ENCODE results near the gene ZBTB20. TPM values are rescaled to one million over a fixed set of nuclear protein-coding genes. Genes with fewer than 3 reads are reported as not detected.

The ZBTB20 gene
- total RNA-seq, 1 donor from 2014 or later: 27.5 TPM

DNA sequence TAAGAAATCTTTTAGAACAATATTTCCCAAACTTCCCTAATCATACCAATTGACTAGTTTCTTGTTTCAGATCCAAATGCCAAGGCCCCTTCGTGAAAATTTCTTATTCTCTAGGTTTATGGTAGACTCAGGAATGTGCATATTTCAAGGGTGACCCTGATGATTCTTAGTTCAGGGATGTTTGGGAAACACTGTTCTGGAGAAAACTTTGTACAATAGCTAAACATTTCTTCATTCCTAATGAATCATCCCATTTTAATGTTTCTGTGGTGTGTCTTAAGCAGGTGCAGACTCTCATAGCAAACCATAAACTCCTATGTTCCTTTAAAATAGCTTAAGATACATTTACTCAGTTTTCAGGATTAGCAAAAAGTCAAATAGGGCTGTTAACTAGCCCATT is 538.8 kb downstream of the ZBTB20 start:
- H3K4me1 Mint-ChIP-seq (ENCODE audit: low read depth, unreplicated experiment): no peaks in the 10 kb centered on the region
- H3K4me3 Mint-ChIP-seq (ENCODE audit: unreplicated experiment): no peak overlapping the region
- H3K9me3 Mint-ChIP-seq (ENCODE audit: unreplicated experiment): peaks cover 3% of the 10 kb centered on the region
- no peak for DNase-seq
- no peaks in the 10 kb centered on the region for H3K36me3 Mint-ChIP-seq (ENCODE audit: unreplicated experiment)
- no peaks in the 10 kb centered on the region for H3K27me3 Mint-ChIP-seq (ENCODE audit: unreplicated experiment)
- H3K27ac Mint-ChIP-seq (ENCODE audit: unreplicated experiment): no peak overlapping the region
- TF ChIP-seq, protein P1, sequence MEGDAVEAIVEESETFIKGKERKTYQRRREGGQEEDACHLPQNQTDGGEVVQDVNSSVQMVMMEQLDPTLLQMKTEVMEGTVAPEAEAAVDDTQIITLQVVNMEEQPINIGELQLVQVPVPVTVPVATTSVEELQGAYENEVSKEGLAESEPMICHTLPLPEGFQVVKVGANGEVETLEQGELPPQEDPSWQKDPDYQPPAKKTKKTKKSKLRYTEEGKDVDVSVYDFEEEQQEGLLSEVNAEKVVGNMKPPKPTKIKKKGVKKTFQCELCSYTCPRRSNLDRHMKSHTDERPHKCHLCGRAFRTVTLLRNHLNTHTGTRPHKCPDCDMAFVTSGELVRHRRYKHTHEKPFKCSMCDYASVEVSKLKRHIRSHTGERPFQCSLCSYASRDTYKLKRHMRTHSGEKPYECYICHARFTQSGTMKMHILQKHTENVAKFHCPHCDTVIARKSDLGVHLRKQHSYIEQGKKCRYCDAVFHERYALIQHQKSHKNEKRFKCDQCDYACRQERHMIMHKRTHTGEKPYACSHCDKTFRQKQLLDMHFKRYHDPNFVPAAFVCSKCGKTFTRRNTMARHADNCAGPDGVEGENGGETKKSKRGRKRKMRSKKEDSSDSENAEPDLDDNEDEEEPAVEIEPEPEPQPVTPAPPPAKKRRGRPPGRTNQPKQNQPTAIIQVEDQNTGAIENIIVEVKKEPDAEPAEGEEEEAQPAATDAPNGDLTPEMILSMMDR (IDR thresholded peaks at IDR 0.05; ENCODE audit: partially characterized antibody, unreplicated experiment): no peak

DNA sequence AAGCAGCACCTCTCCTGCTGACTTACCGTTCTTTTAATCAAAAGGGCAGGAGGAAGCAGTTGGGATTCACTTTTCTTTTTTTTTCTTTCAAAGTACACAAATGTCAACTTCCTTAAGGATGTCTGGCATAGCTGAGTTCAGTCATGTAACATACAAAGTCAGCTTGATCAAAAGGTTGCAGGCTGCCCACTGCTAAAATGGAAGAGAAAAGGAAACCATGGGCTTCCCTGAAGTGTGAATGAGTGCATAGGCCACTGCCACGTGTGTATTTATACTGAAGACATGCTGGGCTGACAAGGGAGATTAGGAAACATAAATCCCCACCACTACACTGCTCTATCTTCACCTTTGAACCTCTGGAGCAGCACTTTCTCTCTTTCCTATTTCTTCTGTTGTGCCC is 540.8 kb downstream of the ZBTB20 start:
- no peak overlapping the region for H3K27ac Mint-ChIP-seq (ENCODE audit: unreplicated experiment)
- H3K4me3 Mint-ChIP-seq (ENCODE audit: unreplicated experiment): no peak overlapping the region
- no peak for DNase-seq
- no peaks in the 10 kb centered on the region for H3K27me3 Mint-ChIP-seq (ENCODE audit: unreplicated experiment)
- TF ChIP-seq, protein P1 (IDR thresholded peaks at IDR 0.05; ENCODE audit: partially characterized antibody, unreplicated experiment): no peak
- H3K4me1 Mint-ChIP-seq (ENCODE audit: low read depth, unreplicated experiment): no peaks in the 10 kb centered on the region
- no peaks in the 10 kb centered on the region for H3K36me3 Mint-ChIP-seq (ENCODE audit: unreplicated experiment)
- no peaks in the 10 kb centered on the region for H3K9me3 Mint-ChIP-seq (ENCODE audit: unreplicated experiment)

DNA sequence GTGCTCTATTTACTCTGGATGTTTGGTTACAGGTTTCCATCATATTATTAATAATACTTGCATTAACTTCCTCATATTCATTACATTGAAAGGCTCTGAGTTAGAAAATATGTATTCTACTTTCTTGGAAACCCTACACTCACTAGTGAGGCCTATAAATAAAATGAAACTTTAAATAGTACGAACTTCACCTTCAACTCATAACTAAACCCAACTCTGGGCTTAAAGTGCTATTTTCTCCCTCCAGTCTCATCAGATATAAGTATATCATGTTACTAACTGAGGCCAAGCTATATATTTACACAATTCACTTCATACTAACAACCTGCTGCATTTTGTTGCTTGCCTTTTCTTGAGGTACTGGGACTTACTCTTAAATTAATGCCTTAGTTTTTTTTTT is 546.5 kb downstream of the ZBTB20 start:
- no peak overlapping the region for H3K27ac Mint-ChIP-seq (ENCODE audit: unreplicated experiment)
- TF ChIP-seq, protein P1 (IDR thresholded peaks at IDR 0.05; ENCODE audit: partially characterized antibody, unreplicated experiment): no peak
- H3K4me1 Mint-ChIP-seq (ENCODE audit: low read depth, unreplicated experiment): no peaks in the 10 kb centered on the region
- H3K27me3 Mint-ChIP-seq (ENCODE audit: unreplicated experiment): no peaks in the 10 kb centered on the region
- DNase-seq: no peak
- H3K36me3 Mint-ChIP-seq (ENCODE audit: unreplicated experiment): no peaks in the 10 kb centered on the region
- H3K4me3 Mint-ChIP-seq (ENCODE audit: unreplicated experiment): no peak overlapping the region
- no peaks in the 10 kb centered on the region for H3K9me3 Mint-ChIP-seq (ENCODE audit: unreplicated experiment)

DNA sequence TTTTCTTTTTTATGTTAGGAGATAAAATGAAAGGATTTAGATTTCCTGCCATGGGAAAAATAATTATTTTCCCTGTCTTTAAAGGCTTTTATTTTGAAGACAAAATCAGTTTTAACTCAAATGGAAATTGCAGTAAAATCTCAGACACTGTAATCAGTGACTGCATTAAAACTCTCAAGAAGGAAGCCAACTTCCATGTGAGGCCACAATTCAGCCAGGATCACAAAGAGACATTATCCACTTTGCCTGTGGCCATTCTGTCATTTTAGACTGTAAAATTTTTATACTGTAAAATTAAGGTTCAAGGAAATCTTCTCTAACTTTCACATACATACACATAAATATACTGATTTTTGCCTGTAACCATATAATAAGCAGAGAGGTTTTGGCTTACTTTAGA is 549.2 kb downstream of the ZBTB20 start:
- DNase-seq: no peak
- TF ChIP-seq, protein P1 (IDR thresholded peaks at IDR 0.05; ENCODE audit: partially characterized antibody, unreplicated experiment): no peak
- no peak overlapping the region for H3K4me3 Mint-ChIP-seq (ENCODE audit: unreplicated experiment)
- H3K4me1 Mint-ChIP-seq (ENCODE audit: low read depth, unreplicated experiment): no peaks in the 10 kb centered on the region
- H3K27ac Mint-ChIP-seq (ENCODE audit: unreplicated experiment): no peak overlapping the region
- no peaks in the 10 kb centered on the region for H3K36me3 Mint-ChIP-seq (ENCODE audit: unreplicated experiment)
- no peaks in the 10 kb centered on the region for H3K27me3 Mint-ChIP-seq (ENCODE audit: unreplicated experiment)
- no peaks in the 10 kb centered on the region for H3K9me3 Mint-ChIP-seq (ENCODE audit: unreplicated experiment)

DNA sequence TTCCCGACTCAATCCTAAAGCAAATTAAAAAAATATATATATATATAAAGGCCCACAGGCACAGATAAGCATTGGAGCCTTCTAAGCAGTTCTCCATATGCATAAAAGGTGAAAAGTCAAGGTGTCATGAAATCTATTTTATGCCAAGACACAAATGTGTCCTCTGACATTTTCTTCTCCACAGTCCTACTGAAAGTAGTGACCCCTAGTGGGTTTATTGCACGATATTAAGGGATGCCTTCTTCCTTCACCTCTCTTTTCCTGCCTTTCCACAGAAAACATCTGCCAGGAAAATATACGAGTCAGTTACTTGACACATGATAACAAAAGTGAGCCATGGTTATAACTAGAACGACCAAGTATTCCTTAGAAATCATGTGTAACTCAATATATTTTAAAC is 550.1 kb downstream of the ZBTB20 start:
- H3K36me3 Mint-ChIP-seq (ENCODE audit: unreplicated experiment): no peaks in the 10 kb centered on the region
- no peaks in the 10 kb centered on the region for H3K27me3 Mint-ChIP-seq (ENCODE audit: unreplicated experiment)
- H3K9me3 Mint-ChIP-seq (ENCODE audit: unreplicated experiment): no peaks in the 10 kb centered on the region
- H3K4me1 Mint-ChIP-seq (ENCODE audit: low read depth, unreplicated experiment): no peaks in the 10 kb centered on the region
- TF ChIP-seq, protein P1 (IDR thresholded peaks at IDR 0.05; ENCODE audit: partially characterized antibody, unreplicated experiment): no peak
- H3K4me3 Mint-ChIP-seq (ENCODE audit: unreplicated experiment): no peak overlapping the region
- H3K27ac Mint-ChIP-seq (ENCODE audit: unreplicated experiment): no peak overlapping the region
- no peak for DNase-seq
